IPS-NIHi11 (cell line): Measurements from ENCODE around the gene CPA5.
"Not testable (repeated sequence)": the region's sequence is repeated elsewhere in the genome, so short reads cannot be mapped to it uniquely, and the experiment has no call there.

Source experiments
- DNase-seq: peaks from one replicate; pipeline ENCODE4 v3.0.0; 2012; ENCODE audit warnings: mixed read lengths, low spot score

The CPA5 gene, protein sequence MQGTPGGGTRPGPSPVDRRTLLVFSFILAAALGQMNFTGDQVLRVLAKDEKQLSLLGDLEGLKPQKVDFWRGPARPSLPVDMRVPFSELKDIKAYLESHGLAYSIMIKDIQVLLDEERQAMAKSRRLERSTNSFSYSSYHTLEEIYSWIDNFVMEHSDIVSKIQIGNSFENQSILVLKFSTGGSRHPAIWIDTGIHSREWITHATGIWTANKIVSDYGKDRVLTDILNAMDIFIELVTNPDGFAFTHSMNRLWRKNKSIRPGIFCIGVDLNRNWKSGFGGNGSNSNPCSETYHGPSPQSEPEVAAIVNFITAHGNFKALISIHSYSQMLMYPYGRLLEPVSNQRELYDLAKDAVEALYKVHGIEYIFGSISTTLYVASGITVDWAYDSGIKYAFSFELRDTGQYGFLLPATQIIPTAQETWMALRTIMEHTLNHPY

DNA sequence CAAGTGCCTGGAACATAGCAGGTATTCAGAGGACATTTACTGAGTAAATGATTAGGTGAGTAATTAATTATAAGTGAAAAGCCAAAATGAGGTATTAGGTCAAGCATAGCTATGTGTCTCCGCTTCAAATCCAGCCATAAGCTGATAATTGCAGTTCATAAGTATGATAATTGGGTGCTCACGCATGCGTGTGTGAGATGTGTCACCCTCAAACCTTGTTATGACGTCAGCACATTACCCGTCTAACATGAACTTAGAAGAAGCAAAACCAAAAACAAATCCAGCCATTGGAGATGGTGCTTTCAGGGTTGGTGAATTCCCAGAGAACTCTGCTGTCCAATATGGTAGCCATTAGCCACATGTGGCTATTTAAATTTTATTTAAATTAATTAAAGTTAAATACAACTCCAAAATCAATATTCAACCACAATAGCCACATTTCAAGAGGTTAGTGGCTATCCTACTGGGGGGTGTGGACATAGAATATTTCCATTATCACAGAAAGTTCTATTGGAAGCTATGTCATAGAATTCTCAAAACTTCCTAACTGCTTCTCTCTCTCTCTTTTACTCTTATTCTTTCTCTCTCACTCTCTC, at the start of gene CPA5:
TSS of gene CPA5 (plus strand) at position 546 of the 596 bp plus-strand sequence. CDS start 1,670 bp downstream, outside the sequence.
- no peak for DNase-seq

DNA sequence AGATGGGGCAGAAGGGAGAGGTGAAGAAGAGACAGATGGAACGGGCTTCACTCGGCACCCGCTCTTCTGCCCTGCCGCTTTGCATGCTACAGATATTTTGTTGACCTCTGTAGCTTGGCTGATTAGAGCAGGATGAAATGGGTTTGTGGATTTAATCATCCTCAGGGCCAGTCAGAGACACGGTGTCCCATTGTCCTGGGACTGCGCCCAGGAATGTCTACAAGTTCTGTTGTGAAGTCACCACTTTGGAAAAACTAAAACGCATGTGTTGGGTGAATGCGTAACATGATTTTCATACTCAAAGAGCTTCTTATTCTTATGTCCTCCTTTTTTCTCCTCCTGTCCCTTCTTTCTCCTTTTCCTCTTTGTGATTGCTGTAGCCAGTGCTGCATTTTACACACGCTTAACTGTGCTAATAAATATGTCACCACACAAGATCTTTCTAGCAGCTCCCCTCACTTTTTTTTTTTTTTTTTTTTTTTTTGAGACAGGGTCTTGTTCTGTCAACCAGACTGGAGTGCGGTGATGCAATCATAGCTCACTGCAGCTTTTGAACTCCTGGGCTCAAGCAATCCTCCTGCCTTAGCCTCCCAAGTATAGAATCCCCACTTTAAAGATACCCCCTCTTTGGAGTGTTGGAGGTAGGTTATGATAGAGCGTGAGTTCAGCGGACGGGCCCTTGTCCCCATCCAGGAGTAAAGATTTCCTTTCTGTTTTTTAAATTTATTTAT, 48.2 kb upstream of the CPA5 start:
- no peak for DNase-seq

DNA sequence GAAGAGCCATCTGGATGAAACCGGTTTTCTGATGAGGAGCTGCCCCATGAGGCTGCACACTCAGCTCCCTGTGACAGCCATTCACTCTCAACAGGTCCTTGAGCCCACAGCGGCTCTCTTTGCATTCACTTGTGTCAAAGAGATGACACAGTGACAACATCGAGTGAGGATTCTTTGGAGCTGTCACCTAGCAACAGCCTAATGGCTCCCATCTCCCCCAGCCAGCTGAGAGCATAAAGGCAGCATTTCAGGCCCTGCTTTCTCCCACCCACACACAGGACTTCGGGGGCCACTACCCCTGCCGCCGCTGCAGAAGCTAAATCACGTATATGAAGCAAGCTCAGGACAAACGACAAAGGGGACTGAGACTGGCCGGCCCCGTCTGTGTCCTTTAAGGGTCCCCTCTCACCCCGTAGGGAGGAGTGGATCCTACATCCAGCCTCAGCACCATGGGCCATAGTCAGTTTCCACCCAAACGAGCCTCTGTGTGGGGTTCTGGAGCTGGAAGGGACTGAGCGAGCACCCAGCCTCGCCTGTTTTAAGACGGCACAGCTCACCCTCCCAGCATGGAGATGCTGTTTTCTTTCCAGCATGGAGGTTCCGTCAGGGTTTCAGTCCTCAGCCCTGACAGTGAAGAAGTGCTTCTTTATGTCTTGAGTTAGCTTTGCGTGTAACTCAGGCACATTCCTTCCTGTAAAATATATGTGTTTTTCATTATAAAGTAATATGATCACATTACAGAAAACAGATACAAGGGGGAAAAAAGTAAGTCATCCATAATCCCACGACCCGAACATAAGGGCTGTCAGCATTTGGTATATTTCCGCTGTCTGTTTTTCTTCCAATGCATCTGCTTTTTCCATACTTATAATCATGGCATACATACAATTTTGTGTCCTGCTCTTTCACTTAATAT, 46.7 kb upstream of the CPA5 start:
- DNase-seq, result no peak

DNA sequence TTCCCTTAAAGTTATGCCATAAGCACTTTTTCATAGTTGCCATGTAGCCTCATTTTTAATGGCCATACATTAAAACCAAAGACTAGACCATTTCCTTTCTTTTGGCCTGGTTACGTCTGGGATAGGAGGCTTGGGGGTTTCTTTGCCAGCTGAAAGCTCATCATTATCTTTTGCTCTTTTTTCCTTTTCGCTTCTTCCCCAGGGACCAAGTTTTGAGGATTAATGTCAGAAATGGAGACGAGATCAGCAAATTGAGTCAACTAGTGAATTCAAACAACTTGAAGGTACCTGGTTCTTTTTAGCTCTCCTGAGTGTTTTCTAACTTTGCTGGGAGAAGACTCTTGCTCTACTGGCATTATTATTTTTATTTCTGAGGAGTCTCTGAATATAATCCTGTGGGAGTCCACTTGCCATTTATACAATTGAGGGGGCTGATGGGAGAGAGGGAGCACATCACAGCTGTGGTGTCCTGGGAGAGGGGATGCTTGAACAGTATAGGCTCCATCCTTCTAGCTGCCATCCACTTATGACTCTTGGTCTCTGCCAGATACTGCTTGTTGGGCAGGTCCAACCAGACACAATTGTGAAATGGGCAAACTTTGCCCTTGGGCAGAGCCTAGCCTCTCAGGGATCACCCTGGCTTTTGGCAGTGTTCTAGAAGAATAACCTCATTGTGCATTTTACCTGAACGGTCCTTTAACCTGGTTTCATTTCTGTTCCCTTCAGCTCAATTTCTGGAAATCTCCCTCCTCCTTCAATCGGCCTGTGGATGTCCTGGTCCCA, 45.9 kb upstream of the CPA5 start:
- DNase-seq, result no peak

DNA sequence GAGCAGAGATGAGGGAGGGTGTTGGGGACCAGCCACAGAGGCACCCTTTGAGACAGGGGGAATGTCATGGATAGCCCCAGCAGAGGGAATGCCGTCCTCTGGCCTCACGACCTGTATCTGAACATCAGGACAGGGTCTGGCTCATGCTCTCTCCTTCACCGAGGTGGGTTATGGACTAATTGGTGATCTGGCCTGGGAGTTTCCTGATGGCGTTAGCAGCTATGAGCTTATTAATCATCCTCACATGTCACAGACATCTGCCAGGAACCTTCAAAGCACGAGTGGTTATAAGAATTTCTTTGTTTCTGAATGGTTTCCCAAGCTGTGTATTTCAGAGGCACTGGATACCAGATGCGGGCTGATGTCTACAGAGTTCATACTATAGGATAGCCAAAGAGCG, 44.8 kb upstream of the CPA5 start:
- no peak for DNase-seq

DNA sequence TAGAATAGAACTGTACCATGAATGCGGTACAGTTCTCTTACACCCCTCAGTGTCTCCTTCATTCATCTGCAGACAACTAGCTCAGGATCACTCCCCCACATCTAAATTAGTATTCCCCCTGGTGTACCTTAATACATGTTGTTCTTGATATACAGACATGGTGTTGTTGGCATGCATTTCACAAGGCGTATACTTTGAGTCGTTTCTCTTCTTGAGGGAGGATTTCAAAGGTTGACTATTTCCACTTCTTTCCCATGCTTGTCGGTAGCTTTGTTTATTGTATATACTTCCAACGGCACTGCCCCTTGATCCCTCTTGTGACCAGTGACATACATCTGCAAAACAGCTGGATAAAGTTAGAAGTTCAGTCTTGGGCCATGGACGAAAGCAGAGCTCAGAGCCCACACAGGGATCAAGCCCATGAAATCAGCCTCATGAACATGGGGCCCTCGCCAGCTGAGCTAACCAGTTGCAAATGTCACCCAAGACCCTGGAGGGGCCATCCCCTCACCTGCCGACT, 43.1 kb upstream of the CPA5 start:
- DNase-seq, result no peak

DNA sequence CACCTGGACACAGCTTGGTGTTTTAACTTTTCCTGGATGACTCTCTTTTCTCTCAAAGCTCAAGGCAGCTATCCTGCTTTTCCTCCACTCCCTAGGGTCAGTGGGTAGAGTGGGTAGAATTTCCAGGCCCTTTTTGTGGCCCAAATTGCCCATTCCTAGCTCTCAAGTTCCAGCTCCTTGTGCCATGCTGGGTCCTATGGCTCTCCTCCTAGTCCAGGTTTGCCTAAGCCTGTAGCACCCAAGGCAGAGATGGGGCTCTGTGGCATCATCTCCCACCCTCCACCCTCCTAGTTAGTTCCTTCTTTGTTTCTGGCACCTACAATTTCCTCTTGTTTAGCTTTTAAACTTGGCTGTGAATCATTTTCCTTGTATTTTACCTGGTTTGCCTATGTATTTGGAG, 42.0 kb upstream of the CPA5 start:
- DNase-seq, result no peak

DNA sequence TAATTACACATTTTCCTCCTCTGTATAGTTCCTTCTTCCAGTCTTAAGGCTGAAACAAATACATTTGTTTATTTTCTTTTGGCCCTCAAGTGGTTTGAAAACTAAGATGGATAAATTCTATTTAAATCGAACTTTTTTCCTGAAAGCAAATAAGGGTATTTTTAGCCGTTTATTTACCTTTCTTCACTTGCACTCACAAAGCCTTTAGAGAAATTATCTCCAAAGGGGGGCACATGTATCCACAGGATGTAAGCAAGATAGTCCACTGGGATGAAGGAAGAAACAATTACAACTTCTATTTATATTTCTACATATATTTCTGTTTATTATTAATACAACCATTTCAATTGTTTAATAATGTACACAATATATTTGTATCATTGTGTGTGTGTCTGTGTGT, 41.5 kb upstream of the CPA5 start:
- DNase-seq, result no peak

DNA sequence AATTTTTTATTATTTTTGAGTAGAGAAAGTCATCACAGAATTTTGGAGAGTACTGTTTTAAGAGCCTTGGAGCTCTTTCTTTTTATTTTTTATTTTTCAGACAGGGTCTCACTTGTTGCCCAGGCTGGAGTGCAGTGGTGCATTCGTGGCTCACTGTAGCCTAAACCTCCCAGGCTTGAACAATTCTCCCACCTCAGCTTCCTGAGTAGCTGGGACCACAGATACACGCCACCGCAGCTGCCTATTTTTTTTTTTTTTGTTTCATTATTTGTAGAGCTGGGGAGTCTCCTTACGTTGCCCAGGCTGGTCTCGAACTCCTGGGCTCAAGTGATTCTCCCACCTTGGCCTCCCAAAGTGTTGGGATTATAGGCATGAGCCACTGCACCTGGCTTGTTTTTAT, 41.1 kb upstream of the CPA5 start:
- no peak for DNase-seq

DNA sequence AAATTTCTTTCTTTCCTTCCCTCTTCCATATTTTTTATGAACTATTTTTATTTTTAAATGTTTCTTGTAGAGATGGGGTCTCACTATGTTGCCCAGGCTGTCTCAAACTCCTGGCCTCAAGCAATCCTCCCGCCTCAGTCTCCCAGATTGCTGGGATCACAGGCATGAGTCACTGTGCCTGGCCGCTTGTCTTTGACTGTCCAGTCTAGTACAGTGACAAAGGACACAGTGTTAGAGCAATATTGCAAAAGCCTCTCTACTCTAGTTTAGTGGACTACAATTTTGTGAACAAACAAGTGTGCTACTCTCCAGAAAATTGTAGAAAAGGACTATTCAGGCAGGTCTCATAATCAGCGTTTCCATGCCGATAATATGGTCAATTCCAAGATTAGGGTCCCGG, 40.6 kb upstream of the CPA5 start:
- DNase-seq, result no peak

DNA sequence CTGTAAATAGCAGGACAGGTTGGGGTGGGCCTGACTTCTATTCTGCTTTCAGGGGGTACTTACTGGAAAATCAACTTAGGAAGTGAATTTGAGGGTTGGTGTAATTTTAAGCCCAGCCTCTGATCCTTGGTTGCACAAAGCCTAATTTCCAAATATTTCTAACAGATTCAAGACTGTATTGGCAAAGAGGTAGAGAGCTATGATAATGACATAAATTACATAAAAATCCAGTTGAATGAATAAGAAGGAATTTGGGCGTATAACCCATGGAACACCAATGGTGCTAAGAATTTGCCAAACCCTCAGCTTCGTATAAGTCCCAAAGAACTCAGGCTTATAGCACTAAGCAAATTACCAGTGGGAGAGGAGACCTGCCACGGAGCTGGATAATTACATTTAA, 39.7 kb upstream of the CPA5 start:
- DNase-seq, result no peak

DNA sequence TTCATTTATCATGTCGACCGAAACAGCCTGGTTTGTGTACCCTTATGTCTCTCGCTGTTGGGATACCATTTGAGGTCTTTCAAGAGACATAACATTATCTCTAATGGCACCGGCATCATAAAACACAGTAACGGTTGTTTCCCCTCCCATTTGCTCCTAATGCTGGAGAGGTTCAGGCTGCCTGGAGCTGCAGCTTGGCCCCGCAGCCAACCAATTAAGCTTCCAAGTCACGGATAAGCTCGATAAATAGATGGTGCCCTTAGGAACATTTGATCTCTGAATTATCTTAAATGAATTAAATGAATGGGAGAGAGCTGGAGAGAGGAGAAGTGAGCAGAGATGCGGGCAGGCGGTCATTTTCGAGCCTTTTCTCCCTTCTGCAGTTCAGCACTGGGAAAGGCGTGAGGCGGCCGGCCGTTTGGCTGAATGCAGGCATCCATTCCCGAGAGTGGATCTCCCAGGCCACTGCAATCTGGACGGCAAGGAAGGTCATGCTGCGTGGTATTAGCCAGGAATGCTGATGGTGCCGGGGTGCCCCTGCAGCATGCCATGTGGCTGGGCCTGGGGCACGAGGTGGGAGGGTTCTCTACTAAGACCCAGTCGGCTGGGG, 39.1 kb upstream of the CPA5 start:
- DNase-seq, result no peak

DNA sequence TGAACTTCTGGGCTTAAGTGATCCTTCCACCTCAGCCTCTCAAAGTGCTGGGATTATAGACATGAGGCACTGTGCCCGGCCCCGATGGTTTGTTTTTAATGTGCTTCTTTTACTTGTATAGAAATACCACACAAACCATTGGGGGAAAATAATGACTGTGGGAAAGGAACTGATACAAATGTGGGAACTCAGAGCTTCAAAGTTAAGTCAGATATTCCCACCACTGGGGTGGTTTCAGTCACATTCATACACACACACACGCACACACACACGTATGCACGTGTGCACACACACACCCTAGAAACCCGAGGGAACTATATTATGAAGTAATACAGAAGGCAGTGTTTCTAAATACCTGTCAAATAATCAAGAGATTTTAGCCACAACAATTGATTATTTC, 34.6 kb upstream of the CPA5 start:
- DNase-seq, result no peak

DNA sequence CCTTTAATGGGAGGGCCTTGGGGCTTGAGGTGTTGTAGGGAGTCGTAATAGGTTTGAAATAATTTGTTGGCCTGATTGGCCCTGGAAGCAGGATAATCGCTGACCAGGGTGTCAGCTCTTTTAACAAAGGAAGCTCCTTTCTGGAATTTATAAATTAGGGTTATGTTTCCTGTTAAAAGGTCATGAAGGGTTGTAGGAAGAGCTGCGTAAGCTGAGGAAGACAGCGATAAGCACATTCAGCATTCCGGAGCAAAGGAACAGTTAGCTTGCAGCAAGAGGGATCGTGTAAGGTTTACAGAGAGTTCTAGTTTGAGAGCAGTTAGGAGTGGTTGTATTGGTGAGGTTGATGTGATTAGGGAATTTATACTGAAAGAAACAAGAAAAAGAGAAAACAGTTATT, 30.3 kb upstream of the CPA5 start:
- no peak for DNase-seq

DNA sequence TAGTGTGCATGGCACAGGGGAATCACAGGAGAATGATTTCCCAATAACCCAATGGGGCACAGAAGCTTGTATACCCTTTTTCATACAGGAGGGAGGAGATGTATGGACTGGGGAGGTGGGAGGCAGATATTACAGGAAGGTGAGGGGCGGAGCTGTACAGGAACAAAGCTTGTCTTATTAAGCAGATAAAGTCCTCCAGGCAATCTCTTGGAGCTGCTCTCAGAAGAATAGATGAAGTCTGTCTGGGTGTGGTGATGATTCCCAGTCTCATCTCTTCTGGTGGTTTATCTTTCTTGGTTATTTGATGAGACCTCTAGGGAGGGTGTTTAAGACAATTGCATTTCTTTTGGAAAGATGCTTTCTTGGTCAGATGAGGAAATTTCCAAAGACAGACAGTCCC, 25.1 kb upstream of the CPA5 start:
- DNase-seq, result no peak

DNA sequence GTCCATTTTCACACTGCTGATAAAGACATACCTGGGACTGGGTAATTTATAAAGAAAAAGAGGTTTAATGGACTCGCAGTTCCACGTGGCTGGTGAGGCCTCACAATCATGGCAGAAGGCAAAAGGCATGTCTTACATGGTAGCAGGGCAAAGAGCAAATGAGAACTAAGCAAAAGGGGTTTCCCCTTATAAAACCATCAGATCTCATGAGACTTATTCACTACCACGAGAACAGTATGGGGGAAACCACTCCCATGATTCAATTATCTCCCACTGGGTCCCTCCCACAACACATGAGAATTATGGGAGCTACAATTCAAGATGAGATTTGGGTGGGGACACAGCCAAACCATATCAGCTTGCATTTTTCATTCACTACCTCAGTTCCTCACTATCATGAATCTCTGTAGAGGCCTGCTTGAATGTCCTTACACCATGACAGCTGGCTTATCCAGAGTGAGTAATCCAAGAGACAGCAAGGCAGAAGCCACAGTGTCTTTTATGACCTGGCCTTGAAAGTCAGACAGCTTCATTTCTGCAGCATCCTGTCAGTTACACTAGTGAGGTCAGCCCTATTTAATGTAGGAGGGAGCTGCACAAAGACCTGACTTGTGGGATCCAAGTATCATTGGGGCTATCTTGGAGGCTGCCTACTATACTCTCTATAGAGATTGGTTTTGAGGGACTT, 22.9 kb upstream of the CPA5 start:
- not testable (repeated sequence) for DNase-seq

DNA sequence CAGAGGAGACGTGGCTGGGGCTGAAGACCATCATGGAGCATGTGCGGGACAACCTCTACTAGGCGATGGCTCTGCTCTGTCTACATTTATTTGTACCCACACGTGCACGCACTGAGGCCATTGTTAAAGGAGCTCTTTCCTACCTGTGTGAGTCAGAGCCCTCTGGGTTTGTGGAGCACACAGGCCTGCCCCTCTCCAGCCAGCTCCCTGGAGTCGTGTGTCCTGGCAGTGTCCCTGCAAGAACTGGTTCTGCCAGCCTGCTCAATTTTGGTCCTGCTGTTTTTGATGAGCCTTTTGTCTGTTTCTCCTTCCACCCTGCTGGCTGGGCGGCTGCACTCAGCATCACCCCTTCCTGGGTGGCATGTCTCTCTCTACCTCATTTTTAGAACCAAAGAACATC, 22.0 kb upstream of the CPA5 start:
- DNase-seq, result no peak

DNA sequence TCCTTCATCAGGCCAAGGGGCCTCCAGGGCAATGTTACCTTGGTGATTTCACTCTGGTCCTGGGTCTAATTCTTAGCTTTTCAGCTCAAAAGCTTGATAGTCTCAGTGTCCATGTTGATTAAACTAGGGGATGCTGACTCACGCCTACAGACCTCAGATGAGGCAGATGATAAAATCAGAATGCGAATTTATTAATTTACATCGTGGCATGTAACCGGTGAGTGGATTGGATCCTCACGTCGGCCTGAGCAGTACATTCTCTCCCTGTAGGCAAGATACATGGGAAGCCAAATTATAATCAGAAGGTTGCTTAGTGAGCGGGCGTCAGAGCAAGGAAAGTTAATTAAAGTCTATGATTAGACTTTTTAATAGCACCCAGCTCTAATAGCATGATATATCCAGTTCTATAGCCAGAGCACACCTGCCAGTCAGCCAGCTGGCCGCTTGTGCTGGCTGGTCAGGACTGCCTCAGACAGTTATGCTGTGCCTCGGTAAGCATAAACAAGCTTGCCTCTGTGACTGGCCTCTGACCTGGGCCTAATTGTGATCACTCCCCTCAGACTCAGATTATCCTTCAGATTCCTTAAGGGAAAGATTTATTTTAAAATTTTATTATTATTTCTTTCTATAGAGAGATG, 20.2 kb upstream of the CPA5 start:
- DNase-seq, result no peak

DNA sequence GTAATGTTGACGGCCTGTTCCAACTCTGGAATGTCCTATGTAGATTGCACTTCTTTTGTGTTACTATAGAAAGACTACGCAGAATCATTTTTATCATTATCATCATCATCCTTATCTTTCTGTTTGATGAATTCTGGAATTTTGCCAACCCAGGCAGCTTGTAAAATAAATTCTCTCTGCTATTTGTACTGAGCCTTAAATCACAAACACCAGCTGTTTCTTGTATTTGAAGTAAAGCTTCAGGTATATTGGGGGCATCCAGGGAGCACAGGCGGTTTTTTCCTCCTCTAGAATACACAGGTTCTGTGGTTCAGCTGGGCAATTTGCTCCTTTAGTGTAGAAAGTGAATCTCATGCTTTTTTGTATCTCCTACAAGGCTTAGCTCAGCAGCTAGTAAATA, 14.9 kb upstream of the CPA5 start:
- no peak for DNase-seq
